Uterus (tissue), 2 donors: ENCODE measurements around the gene STARD7.

Experiments
- POLR2A ChIP-seq, 2 donors: fragments of 450-650 bp; IDR thresholded peaks; one replicate each; pipeline ENCODE4 v1.6.1; 2016; ENCODE audit warnings: antibody characterized with exemption in 2 of 2, mild to moderate bottlenecking in 1 of 2, moderate library complexity in 1 of 2
- TF ChIP-seq, protein P1 (sequence below), 4 experiments: fragments of 200-600 bp in 2 of 4; fragments of 450-650 bp in 2 of 4; sonication (generic) in 2 of 4; IDR thresholded peaks; one replicate each; pipeline ENCODE4 v1.5.1; 2016 to 2019; ENCODE audit warnings: antibody characterized with exemption in 4 of 4, mild to moderate bottlenecking in 2 of 4, moderate library complexity in 1 of 4

DNA sequence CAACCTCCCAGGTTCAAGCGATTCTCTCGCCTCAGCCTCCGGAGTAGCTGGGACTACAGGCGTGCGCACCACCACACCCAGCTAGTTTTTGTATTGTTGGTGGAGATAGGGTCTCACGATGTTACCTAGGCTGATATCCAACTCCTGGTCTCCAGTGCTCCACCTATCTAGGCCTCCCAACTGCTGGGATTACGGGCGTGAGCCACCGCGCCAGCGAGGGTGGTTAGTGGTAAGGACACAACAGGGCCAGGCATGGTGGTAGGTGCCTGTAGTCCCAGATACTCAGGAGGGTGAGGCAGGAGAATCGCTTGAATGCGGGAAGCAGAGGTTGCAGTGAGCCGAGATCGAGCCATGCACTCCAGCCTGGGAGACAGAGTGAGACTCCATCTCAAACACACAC lies 36.8 kb downstream of the STARD7 start:
- TF ChIP-seq, protein P1, sequence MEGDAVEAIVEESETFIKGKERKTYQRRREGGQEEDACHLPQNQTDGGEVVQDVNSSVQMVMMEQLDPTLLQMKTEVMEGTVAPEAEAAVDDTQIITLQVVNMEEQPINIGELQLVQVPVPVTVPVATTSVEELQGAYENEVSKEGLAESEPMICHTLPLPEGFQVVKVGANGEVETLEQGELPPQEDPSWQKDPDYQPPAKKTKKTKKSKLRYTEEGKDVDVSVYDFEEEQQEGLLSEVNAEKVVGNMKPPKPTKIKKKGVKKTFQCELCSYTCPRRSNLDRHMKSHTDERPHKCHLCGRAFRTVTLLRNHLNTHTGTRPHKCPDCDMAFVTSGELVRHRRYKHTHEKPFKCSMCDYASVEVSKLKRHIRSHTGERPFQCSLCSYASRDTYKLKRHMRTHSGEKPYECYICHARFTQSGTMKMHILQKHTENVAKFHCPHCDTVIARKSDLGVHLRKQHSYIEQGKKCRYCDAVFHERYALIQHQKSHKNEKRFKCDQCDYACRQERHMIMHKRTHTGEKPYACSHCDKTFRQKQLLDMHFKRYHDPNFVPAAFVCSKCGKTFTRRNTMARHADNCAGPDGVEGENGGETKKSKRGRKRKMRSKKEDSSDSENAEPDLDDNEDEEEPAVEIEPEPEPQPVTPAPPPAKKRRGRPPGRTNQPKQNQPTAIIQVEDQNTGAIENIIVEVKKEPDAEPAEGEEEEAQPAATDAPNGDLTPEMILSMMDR (IDR thresholded peaks at IDR 0.05): no peak
- TF ChIP-seq POLR2A (IDR thresholded peaks at IDR 0.05): no peak
